Measurements from ENCODE around the gene LEF1.

DNA sequence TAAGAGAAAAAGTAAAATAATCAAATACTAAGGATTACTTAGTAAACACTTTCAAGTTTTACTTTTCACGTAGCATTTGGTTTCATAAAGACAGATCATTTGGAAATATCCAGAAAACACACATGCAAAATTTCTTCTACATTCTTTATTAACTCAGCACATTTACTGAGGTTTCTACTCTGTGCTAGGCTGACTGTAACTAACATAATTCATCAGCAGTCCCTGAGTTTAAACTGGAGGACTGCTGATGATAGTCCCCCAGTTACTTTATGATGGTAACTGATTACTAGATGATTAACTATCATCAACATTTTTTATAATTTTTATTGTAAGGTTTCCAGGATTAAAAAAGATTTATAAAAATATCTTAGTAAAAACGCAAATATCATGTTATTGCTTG is 12.3 kb downstream of the LEF1 start:
- TF ChIP-seq, protein P1, sequence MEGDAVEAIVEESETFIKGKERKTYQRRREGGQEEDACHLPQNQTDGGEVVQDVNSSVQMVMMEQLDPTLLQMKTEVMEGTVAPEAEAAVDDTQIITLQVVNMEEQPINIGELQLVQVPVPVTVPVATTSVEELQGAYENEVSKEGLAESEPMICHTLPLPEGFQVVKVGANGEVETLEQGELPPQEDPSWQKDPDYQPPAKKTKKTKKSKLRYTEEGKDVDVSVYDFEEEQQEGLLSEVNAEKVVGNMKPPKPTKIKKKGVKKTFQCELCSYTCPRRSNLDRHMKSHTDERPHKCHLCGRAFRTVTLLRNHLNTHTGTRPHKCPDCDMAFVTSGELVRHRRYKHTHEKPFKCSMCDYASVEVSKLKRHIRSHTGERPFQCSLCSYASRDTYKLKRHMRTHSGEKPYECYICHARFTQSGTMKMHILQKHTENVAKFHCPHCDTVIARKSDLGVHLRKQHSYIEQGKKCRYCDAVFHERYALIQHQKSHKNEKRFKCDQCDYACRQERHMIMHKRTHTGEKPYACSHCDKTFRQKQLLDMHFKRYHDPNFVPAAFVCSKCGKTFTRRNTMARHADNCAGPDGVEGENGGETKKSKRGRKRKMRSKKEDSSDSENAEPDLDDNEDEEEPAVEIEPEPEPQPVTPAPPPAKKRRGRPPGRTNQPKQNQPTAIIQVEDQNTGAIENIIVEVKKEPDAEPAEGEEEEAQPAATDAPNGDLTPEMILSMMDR (IDR thresholded peaks at IDR 0.05) = no peak
- TF ChIP-seq POLR2A (IDR thresholded peaks at IDR 0.05) (no peak), POLR2AphosphoS5 (IDR thresholded peaks at IDR 0.05; ENCODE audit: insufficient read depth in 1 of 2, low read depth in 1 of 2) (no peak)
